GOT3 (cell line): Measurements from ENCODE around the gene SLX4IP.

Experiments used
- DNase-seq: peaks from one replicate; lab custom pipeline; 2025; ENCODE audit warnings: mixed read lengths; lab: John Stamatoyannopoulos, UW

SLX4IP gene

DNA sequence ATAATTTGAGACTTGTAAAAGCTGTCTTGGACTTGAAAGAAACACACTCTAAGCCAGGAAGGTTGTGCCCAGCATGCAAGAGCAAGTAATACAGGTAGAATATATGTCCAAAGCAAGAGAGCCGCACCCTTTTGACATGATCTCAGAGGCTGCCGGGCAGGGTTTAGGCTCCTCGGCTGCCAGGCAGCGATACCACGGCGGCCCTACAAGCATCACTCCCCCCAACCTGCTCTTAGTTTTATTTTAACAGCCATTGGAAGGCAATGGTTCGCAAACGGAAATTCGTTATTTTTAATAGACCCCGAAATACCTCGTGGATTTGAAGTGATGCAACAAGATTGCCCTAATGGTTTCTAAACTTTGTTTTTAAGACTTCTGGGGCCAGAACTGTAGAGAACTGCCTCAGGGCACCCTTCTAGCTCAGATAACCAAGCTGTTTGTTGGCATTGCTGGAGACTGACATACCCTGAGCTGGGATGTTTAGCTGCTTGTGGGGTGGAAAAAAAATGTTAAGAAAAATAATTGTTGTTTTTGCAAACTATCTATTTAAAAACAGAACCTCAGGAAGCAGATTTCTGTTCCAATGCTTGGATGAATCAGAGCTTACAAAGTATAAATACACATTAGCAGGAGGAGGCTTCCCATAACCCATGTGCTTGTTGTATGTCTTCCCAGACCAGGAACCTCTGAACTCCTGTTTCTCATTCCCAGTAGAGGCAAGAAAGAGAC is 199.7 kb downstream of the SLX4IP start:
- no peak for DNase-seq

DNA sequence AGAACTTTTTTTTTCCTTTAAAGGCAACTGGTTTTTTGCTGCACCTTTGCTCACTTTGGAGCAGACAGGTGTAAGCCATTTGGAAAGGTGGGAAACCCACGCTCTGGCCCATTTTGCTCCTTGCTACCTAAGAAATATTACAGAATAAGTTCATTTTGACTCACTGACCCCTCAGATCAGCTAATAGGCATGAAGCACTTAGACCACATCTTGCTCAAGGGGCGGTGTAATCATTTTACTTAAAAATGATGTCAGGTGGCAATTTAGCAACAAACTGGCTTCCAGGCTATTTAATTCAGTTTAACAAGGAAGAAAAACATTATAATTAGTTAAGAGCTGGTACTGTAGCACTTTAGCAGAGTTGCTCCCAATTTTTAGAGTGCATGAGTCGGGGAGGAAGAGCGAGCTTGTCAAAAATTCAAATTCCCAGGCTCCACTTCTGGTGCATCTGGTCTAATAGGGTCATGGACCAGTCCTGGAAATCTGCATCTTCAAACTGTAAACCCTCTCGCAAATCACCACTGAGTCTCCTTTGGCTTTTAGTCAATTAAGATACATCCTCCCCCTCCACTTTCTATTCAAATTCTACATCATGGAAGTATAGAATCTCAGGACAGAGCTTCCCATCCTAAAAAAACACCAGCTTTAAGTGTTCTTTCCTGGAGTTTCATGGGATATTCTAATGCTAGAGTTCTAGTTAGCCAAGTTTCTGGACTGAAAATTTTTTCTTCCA is 200.5 kb downstream of the SLX4IP start:
- DNase-seq = no peak

DNA sequence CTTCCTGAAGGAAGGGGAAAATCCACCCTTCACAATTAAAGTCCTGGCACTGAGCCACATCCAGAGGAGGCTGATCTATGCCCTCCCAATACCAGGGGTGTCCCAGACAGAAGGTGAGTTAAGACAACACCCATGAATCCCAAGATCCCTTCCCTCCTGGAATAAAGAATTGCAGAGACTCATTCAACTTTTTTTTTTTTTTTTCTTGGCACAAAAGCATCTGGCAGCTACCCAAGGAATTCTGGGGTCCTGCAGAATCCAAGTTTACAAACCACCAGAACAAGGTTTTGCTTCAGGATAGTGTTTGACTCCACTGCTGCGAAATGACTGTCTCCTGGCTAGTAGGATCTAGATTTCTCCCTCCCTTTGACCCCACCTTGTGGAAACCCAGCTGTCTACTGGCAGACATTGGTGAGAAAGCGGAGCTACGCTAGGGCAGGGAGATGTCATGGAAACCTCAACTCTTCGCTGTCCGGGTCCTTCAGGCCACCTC is 201.3 kb downstream of the SLX4IP start:
- DNase-seq = no peak

- no peak for DNase-seq
Observed at GRCh38 chr20:10637031-10637559, 202.0 kb downstream of the SLX4IP start.

- no peak for DNase-seq
Observed at GRCh38 chr20:10637563-10637962, 202.5 kb downstream of the SLX4IP start.

DNA sequence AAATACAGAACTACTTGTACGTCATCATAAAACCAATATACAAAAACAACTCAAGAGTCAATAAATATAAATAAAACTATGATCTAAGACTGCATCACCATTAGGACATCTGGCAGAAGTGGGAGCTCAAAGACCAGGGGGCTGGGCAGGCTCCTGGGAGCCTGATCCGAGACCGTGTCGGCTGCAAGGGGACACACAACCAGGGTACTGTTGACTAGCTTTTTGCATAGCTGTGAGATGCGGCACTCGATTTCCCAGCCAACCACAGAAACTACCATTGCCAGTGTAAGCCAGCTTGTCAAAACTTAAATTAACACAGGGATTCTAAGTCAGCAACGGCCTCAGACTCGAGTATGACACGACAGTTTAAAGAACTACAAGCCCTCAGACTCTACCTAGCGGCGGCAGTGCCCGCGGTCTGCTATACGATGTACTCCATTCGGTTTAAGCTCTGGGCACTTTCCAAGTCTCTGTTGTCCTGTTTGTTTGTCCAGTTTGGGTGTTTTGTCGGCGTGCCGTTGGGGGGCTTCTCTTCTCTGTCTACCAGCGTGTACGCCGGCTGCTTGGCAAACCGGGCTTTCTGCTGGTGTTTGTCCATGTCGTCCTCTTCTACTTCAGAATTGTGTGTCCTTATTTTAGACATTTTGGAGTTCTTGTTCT is 204.1 kb downstream of the SLX4IP start:
- no peak for DNase-seq

GRCh38 chr20:10639737-10640556 is 204.8 kb downstream of the SLX4IP start:
- DNase-seq = no peak

DNA sequence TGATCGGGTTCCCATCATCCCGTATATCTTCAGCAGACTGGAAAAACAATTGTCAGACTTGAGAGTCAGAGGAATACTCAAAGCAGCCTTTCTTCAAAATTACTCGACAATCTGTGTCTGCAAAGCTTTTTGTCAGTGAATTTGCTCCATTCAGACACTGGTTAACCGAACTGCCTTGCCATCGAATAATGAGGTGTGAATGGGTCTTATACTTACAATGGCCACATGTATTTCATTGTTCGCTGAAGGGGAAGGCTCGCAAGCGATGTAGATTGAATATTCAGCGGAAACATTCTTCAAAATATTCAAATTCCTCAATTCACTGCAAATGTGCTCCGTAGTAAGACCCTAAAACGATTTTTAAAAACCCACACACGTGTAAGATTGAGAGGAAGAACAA is 205.8 kb downstream of the SLX4IP start:
- DNase-seq = no peak

DNA sequence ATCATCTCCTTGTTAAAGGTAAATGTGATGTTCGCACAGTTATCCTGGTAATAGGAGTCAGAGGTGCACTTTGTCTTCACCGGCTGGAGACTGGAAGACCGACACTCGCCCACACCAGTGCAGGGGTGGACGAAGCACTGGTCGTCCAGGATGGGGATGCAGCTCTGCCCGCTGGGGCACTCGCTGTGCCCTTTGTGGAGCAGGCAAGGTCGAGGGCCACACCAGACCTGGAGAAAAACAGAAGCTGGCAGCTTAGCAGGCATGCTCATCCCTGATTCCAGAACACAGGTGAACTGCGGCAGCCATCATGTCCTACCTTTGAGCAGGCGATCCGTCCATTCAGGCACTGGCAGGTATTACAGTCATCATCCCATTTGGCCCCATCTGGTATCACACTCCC is 206.4 kb downstream of the SLX4IP start:
- DNase-seq = no peak

- DNase-seq = no peak
Observed at GRCh38 chr20:10641893-10642292, 206.8 kb downstream of the SLX4IP start.

DNA sequence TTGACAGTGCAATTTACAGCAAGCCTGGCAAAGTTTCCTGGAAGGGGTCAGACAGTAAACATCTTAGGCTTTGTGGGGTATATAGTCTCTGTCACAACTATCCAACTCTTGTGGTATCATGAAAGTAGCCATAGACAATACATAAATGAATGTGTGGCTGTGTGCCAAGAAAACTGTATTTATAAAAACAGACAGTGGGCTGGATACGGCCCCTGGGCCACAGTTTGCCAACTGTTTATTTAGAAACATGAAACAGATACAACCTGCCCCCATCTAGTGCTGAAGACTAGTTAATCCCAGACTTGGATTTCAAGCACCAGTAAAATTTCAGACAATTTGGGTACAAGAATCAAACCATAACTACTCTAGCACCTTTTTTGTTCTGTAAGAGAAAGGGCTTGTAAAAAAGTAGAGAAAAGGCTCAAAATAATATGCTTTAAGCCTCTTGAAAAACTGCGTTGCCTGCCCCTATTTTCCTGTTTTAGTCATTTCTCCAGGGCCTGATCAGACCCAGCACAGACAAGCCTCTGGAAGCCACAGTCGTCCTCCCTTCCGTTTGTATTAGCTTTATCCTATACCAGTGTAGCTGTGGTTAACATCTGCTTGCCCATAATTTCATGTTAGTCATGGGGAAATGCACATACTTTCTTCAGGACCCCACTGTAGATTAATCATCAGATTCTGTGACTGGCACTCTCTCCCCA is 207.9 kb downstream of the SLX4IP start:
- DNase-seq = no peak

DNA sequence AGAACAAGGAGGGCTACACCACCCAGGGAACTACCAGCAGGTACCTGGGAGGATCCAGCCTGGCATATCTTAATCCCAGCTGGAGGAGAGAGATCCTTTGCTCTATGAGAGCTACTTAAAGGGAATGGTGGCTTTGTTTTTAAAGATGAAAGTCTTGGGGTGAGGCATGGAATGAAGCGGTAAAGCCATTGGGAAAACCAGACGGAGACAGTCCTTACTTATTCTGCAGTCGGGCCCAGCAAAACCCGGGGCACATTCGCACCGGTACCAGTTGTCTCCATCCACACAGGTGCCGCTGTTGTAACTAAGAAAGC is 208.4 kb downstream of the SLX4IP start:
- DNase-seq = no peak

GRCh38 chr20:10644458-10645204 is 209.5 kb downstream of the SLX4IP start:
- DNase-seq = no peak

GRCh38 chr20:10645205-10645570 is 210.1 kb downstream of the SLX4IP start:
- DNase-seq = no peak

DNA sequence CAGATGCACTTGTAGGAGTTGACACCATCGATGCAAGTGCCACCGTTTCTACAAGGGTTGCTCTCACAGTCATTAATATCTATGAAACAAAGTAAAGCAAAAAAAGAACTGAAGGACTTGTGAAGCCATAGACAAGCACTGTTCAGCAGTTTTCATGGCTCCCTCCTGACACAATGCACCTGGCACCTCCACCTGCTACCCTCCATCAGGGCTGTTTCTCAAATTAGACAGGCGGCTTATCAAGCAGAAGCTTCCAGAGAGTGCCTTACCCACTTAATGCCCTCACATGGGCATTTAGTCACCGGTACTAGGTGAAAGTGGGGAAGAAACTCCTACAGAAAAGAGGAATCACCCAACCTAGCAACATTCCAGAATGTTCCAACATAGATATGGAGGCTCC is 210.9 kb downstream of the SLX4IP start:
- no peak for DNase-seq

GRCh38 chr20:10646886-10647420 is 211.8 kb downstream of the SLX4IP start:
- no peak for DNase-seq

- no peak for DNase-seq
Observed at GRCh38 chr20:10647471-10647870, 212.4 kb downstream of the SLX4IP start.

GRCh38 chr20:10647909-10648308 is 212.8 kb downstream of the SLX4IP start:
- DNase-seq = no peak

- DNase-seq = no peak
Observed at GRCh38 chr20:10648651-10649050, 213.5 kb downstream of the SLX4IP start.

DNA sequence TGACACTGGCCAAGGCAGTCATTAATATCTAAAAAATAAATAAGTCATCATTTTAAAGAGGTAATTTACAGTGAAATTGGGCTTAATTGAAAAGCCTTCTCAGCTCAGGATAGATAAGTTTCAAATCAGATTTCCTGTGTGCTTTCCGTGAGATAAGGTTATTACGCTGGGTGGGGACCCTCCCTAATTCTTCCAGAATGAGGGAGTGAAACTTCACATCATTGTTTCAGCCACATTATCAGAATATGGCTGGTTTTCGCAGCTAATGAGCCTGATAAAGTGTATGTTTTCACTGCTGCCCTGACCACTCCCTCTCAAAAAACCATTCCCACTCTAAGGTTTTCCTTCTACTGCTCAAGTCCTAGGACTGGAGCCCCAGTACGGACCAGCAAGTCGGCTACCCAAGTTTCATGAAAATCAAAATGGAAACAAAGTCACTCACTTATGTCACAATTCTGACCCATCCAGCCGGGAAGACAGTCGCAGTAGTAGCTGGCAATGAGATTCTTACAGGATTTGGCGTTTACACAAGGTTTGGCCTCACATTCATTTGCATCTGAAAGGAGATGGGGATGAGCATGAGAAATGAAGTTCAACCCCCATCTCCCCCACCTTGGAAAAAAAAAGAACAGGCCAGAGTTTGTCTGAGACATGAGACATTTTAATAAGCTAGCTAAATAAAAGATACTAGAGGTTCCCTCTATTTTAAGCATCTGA is 214.1 kb downstream of the SLX4IP start:
- DNase-seq = no peak
